DOHH2 (cell line): ENCODE data around the gene ADGRG6.

Experiments used
- H3F3A ChIP-seq: fragments of 200-600 bp; sonication (generic), shearing (Covaris generic); 2 replicates; pipeline ENCODE4 v1.6.0; 2016; ENCODE audit warnings: antibody characterized with exemption, mild to moderate bottlenecking; ENCODE audit not compliant: control insufficient read depth, insufficient read depth
- H3K27ac ChIP-seq: fragments of 200-600 bp; sonication (generic); 2 replicates; pipeline ENCODE4 v1.5.1; 2014; ENCODE audit warnings: low read depth, mild to moderate bottlenecking, low read length, moderate library complexity
- H3K27me3 ChIP-seq: fragments of 200-600 bp; sonication (generic); 2 replicates; pipeline ENCODE4 v1.6.1; 2014; ENCODE audit warnings: mild to moderate bottlenecking, low read length, mixed read lengths; ENCODE audit not compliant: control insufficient read depth
- H3K36me3 ChIP-seq: fragments of 200-600 bp; sonication (generic); 2 replicates; pipeline ENCODE4 v1.6.1; 2014; ENCODE audit warnings: mild to moderate bottlenecking, low read length, moderate library complexity, mixed read lengths; ENCODE audit not compliant: control insufficient read depth
- H3K4me1 ChIP-seq: fragments of 200-600 bp; sonication (generic); 2 replicates; pipeline ENCODE4 v1.6.1; 2014; ENCODE audit warnings: mild to moderate bottlenecking, low read length, mixed read lengths; ENCODE audit not compliant: control insufficient read depth
- H3K4me2 ChIP-seq: fragments of 200-600 bp; sonication (generic); 2 replicates; pipeline ENCODE4 v1.6.0; 2014; ENCODE audit warnings: mild to moderate bottlenecking, low read length, moderate library complexity
- H3K4me3 ChIP-seq: fragments of 200-600 bp; sonication (generic); 2 replicates; pipeline ENCODE4 v1.5.1; 2014; ENCODE audit warnings: mild to moderate bottlenecking, low read length, mixed read lengths
- H3K79me2 ChIP-seq: fragments of 200-600 bp; sonication (generic); 2 replicates; pipeline ENCODE4 v1.6.1; 2014; ENCODE audit warnings: mild to moderate bottlenecking, low read length, mixed read lengths; ENCODE audit not compliant: control insufficient read depth
- H3K9me2 ChIP-seq: fragments of 200-600 bp; sonication (generic); replicated peaks from 2 replicates; pipeline ENCODE4 v1.6.1; 2014; ENCODE audit warnings: mild to moderate bottlenecking, low read length, mixed read lengths; ENCODE audit not compliant: control insufficient read depth
- H3K9me3 ChIP-seq: fragments of 200-600 bp; sonication (generic); 2 replicates; pipeline ENCODE4 v1.6.1; 2014; ENCODE audit warnings: antibody characterized with exemption, low read length, mixed read lengths; ENCODE audit not compliant: control insufficient read depth, insufficient read depth
- H4K20me1 ChIP-seq: fragments of 200-600 bp; sonication (generic); 2 replicates; pipeline ENCODE4 v1.6.0; 2014; ENCODE audit warnings: low read depth, mild to moderate bottlenecking, antibody characterized with exemption, low read length, moderate library complexity; ENCODE audit not compliant: control insufficient read depth, insufficient read depth
- CTCF ChIP-seq: fragments of 200-600 bp; sonication (generic); IDR thresholded peaks from one replicate; pipeline ENCODE4 v1.5.1; 2014; ENCODE audit warnings: antibody characterized with exemption, mild to moderate bottlenecking, low read depth, low read length; ENCODE audit not compliant: poor library complexity, severe bottlenecking
- EZH2phosphoT487 ChIP-seq: fragments of 200-600 bp; sonication (generic); IDR thresholded peaks from 2 replicates; pipeline ENCODE4 v1.6.1; 2017; ENCODE audit warnings: borderline replicate concordance, mild to moderate bottlenecking, antibody characterized with exemption, low read length, moderate library complexity, mixed read lengths

ADGRG6 gene

DNA sequence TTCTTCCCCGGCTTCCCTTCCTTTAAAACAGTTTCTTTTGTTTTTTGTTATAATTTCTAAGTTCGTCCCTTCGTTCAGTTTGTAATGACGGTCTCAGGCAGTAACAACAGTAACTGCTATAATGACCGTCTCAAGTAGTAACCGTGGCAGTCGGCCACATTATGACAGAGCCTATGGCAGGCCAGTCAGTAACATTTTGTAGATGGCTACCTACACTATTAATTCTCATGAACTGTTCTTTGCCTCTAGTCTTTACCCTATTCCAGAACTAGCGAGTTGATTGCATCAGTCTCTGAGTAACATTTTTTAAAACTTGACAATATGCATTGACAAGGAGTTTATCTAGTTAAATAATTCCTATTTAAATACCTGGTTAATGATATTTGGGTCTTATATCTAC lies 43.0 kb upstream of the ADGRG6 start:
- Histone ChIP-seq H3F3A (no peaks in the 10 kb centered on the region), H3K27me3 (no peaks in the 10 kb centered on the region), H3K4me2 (no peak overlapping the region), H3K4me3 (no peak overlapping the region), H3K79me2 (no peaks in the 10 kb centered on the region), H3K4me1 (no peaks in the 10 kb centered on the region), H3K36me3 (no peaks in the 10 kb centered on the region), H3K9me3 (no peaks in the 10 kb centered on the region), H3K27ac (no peak overlapping the region), H4K20me1 (no peaks in the 10 kb centered on the region), H3K9me2 (no peaks in the 10 kb centered on the region)
- TF ChIP-seq EZH2phosphoT487 (no peak), CTCF (no peak)

DNA sequence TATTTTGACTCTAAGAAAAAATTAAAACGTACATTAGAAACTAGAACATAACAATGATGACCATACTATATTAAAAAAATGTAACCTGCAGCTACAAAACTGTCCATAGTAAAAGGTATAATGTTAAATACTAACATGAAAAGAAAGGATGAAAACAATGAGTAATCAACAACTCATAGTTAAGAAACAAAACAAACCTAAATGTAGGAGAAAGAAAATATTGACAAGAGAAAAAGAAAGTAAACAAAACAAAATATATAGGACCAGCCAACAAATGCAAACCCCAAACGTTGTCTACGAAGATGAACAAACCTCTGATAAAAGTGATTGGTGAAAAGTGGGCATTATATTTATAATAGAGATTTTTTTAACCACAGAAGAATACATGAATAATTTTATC lies 41.1 kb upstream of the ADGRG6 start:
- Histone ChIP-seq H3K9me2 (no peaks in the 10 kb centered on the region), H3F3A (no peaks in the 10 kb centered on the region), H3K27ac (no peak overlapping the region), H3K4me1 (no peaks in the 10 kb centered on the region), H3K36me3 (no peaks in the 10 kb centered on the region), H3K79me2 (no peaks in the 10 kb centered on the region), H4K20me1 (no peaks in the 10 kb centered on the region), H3K27me3 (no peaks in the 10 kb centered on the region), H3K4me3 (no peak overlapping the region), H3K9me3 (no peaks in the 10 kb centered on the region), H3K4me2 (no peak overlapping the region)
- no peak for TF ChIP-seq CTCF
- no peak for TF ChIP-seq EZH2phosphoT487

GRCh38 chr6:142262231-142262630 lies 39.6 kb upstream of the ADGRG6 start:
- Histone ChIP-seq H3K27me3 (no peaks in the 10 kb centered on the region), H4K20me1 (no peaks in the 10 kb centered on the region), H3K9me3 (no peaks in the 10 kb centered on the region), H3K4me2 (no peak overlapping the region), H3K36me3 (no peaks in the 10 kb centered on the region), H3K9me2 (no peaks in the 10 kb centered on the region), H3K79me2 (no peaks in the 10 kb centered on the region), H3K4me3 (no peak overlapping the region), H3F3A (no peaks in the 10 kb centered on the region), H3K27ac (no peak overlapping the region), H3K4me1 (no peaks in the 10 kb centered on the region)
- TF ChIP-seq CTCF (no peak), EZH2phosphoT487 (no peak)

GRCh38 chr6:142265476-142265875 lies 36.3 kb upstream of the ADGRG6 start:
- H3K79me2 ChIP-seq = no peaks in the 10 kb centered on the region
- no peak overlapping the region for H3K27ac ChIP-seq
- H3K36me3 ChIP-seq = no peaks in the 10 kb centered on the region
- H4K20me1 ChIP-seq = no peaks in the 10 kb centered on the region
- H3K9me2 ChIP-seq = no peaks in the 10 kb centered on the region; the same call in 1 of the 2 replicates
- no peak overlapping the region for H3K4me2 ChIP-seq
- TF ChIP-seq EZH2phosphoT487 = no peak
- no peak for TF ChIP-seq CTCF
- H3K9me3 ChIP-seq = no peaks in the 10 kb centered on the region
- H3K27me3 ChIP-seq = no peaks in the 10 kb centered on the region
- no peaks in the 10 kb centered on the region for H3F3A ChIP-seq
- no peak overlapping the region for H3K4me3 ChIP-seq
- H3K4me1 ChIP-seq = no peaks in the 10 kb centered on the region
